Glomerular visceral epithelial cell (primary cell): ENCODE data around the gene ARHGEF28.

Experiments
- DNase-seq: peaks from one replicate; pipeline ENCODE4 v3.0.0-alpha.2; 2016; ENCODE audit errors: extremely low spot score

Gene ARHGEF28

DNA sequence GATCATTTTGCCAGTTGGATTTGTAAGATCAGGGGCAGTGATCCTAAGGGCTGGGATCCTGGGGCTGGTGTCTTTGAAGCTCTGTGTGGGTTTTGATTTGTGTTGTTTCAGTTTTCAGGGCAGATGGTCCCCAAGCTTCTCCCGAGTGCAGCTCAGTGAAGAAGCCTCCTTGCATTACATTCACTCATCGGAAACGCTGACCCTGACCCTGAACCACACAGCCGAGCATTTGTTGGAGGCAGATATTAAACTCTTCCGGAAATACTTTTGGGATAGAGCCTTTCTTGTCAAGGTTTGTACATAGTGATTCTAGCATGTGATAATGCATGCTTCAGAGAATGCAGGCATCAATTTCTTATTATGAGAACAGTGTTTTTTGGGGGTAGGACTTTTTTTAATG lies 150.4 kb downstream of the ARHGEF28 start:
- no peak for DNase-seq

DNA sequence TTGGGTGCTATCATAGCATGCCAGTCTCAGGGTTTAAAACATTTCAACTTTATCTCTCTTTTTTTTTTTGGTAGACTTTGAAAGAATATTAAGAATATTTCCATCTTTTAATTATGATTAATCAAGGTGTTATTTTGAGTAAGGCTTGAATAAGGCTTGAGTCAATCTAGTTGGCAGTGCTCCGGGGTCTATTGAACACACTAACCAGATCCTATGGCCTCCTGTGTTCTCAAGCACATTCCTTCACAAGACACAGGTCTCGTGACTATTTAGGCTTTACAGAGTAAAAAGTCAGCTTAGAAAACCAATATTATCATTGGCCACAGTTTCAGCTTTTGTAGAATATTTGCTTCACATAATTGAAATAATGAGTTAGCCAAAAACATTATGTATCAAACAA lies 151.2 kb downstream of the ARHGEF28 start:
- no peak for DNase-seq

DNA sequence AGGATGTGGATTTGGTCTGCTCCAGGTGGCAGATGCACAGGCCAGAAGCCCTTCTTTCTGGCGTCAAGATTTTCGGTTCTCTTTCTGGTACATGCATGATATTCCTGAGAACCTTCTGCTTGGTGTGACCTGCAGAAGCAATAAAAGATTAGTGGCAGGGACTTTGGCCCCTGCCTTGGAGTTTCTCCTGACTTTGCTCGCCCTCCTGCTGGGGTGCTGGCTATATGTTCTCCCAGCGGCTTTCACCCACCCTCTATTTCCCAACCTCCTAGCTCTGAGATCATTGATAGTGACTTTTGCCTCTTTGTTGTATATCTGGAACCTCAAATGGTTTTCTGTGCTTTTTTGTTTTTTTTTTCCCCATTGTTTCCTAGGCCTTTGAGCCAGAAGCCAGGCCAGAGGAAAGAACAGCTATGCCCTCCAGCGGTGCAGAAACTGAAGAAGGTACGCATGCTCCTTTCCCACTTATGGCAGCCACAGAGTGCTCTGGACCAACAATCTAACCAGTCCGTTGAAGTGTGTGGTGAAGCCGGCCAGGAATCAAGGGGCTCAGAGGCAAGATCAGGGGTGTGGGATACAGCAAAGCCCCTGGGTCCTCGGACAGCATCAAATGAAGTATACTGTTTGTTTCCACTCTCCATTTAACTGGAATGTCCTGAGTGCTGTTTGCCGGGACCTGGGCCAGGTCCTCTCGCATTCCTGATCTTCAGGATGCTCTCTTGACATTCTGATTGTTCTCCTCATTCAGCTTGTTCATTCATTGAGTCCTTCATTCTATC lies 154.5 kb downstream of the ARHGEF28 start:
- DNase-seq: no peak

DNA sequence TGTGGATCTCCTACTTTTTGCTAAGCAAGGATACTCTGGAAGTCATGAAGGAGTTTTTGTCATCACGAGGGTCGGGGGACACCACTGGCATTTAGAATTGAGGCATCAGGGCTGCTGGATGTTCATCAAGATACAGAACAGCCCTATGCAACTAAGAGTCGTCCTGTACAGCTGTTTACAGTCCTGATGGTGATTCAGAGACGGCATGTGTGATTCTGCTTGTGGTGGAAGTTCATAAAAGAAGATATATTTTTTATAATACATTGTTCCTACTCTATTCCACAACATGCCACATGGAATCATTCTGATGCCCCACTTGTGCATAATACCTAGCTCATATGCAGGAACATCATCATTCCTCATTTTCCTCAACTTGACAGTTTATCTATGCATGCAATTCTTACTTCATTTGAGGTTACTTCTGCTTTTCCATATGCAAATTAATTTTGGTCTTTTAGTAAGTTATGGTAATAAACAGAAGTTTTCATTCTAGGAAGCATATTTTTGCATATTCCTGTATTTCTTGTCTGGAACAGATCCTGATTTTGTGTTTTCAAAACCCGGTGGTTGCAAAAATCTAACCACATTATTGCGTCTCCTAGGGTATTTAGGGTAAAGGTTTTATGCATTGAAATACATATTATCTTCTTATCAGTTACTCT lies 155.2 kb downstream of the ARHGEF28 start:
- DNase-seq: no peak

DNA sequence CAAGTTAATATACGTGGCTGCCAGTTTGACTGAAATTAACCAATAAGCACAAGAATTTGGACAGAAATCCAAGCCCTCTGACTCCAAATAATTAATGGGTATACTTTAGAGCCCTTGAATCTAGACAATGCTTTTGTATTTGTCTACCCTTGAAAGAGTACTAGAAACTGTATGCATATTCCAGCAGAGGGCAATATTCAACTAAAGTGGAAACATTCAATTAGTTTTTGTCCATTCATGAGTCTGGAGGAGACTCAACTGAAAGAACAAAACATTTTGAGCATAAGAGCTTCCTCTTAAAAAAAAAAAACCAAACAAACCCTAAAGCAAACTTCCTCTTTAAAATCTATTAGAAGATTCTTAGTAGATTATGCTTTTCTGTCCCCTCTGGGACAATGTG lies 157.8 kb downstream of the ARHGEF28 start:
- DNase-seq: no peak

DNA sequence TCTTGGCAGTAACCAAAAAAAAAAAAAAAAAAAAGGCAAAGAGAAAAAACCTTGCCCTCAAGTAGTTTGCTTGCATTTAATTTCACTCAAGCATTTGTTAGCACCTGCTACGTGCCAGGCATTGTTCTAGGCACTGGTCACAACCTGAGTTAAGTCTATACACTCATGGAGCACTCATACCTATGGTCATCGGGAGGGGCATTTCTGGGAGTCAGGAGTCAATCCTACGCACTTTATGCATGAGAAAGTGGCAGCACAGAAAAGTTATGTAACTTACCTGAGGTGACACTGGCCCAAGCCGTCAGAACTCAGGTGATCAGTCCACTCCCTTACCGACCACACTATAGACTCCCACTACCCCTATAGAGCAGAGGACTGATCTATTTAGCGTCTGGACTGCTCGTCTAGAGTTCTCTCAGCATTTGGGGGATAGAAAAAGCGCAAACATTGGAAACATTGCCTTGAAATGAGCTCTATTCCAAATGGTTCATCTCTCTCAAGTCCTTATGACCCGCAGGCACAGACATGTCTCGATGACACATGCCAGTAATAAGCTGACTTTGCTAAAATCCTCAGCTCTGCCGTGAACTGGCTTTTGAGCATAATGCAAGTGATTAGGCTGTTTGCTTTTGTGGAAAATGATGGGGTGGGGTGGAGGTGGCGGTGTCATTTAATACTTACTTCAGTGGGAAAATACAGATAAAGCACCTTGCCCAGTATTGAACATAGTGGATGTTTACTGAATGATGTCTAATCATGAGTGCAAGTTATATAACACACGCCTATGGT lies 160.2 kb downstream of the ARHGEF28 start:
- no peak for DNase-seq

DNA sequence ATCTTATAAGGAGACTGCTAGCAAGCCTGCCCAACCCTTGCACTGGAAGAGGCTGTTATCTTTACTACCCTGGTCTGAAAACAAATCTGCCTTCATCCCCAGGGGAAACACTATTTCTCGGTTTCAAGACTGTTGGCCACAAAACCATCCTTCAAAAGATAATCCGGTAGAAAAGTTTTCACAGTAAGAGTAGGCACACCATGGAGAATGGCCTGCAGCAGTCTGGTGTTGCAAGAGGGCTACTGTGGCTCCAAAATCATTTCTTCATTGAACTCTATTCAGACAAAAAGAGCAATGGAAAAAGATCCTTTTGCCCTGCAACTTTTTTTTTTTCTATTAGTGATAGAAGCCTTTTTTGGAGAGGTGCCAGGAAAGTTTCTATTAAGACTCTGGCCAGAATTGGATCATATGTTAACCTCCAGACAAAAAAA lies 163.9 kb downstream of the ARHGEF28 start:
- DNase-seq: no peak

DNA sequence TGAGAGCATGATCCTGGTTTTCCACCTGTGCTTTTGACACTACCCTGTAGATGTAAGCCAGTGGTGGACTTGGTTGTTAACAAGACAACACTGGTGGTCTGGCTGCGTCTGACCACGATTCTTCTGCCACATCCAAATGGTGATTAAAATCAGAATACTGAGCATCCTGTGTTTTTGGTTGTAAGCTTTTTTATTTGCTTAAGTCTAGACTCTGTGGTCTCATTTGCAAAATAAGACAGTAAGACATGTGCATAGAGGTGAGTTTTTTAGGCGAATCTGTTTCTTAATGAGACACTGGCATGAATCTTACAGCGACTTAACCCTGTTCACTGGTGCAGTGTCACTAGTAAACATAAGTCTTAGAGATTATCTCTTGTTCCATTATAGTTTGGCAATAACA lies 165.4 kb downstream of the ARHGEF28 start:
- DNase-seq: no peak

DNA sequence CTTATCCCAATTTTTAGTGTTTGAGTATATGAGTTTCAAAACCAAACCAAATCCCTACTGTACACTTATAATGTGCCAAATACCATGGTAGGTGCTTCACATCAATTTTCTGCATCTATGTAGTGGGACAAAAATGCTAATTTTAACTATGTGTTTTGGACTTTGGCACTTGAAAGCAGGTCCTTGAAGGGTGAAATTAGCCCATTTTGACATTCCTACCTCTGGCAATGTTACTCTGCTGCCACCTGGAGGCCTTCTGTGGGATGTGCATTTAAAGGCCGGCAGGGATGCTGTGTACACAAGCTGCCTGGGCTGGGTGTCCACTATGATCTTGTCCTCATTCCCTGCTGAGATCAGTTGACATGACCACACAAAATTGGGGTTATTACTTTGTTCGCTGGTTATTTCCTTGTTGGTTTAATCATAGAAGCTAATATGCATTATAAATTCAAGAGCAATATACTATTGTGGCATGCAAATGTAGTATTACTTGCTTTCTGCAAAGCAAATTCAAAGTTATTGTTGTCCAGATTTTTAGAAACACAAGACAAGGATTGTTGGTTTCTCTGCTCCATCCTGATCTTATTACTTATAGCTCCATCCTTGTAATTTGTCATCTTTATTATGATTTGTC lies 166.8 kb downstream of the ARHGEF28 start:
- DNase-seq: peak; percentile 79

DNA sequence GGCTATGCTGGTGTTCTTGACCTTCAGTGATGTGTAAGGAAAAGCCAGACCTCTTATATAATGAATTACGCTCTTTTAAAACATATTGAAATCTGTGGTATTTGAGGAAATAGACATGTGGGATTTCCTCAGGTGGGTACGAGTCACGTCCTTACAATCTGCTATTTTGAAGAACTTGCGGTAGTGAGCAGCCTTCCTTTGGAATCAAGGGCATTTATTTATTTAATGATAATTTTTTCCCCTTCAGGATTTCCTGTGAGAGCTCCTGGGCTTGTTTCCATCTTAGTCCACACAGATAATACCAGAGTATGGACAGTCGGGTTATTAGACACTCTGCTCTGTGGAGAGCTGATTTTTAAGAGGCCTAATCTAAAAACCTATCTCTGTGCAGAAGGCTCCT lies 167.9 kb downstream of the ARHGEF28 start:
- DNase-seq: peak; percentile 56

DNA sequence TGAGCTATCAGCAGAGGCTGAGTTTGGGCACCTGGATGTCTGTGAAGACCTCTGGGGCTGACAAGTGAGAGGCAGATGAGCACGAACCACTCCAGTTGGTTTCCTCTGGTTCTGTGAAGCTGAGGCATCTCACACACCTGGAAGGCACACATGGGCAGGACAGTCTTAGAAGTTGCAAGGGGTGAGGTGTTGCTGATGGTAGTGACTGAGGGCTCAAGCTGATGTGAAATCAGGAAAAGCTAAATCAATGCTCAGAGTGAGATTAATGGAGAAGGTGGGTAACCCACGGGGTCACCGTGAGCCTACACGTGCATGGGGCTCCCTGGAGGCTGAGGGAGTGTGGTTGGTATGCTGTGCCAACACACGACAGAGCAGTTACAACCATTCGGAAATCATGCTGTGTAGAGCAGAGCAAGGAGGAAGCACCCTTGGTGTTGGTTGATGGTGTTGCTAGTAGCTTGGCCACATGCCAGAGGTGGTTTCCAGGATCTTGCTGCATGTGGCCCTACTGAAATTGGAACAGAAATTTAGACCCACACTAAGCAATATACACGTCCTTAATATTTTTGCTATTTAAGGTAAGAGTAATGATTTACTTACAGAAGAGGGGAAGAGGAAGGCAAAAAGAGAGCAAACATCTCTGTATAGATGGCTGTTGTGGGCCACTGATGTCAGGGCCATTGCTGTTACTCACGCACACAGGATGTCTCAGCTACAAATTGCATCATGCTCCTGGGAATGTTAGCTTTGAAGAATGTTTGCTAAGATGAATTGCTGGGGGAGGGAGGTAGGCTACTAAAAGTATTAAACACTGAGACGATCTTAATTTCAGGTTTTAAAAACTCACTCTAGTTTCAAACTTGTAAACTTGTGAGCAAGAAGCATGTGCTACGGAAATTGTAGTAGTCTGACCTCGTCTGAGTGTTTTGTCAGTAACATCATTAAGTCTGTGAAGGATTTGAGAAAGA lies 170.5 kb downstream of the ARHGEF28 start:
- DNase-seq: peak; percentile 93

DNA sequence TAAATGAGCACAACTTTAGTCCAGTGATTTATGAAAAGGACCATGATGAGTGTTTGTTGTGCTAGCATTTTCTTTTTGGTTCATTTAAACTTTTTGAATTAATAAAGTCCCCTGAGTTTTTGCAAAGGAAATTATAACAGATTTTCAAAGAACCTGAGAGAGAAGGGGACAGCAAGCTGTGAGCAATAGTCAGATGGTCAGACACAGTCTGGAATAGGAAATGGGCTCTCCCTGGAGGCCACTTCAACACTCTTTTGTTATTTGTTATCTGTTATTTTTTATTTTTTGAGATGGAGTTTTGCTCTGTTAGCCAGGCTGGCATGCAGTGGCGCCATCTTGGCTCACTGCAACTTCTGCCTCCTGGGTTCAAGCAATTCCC lies 171.1 kb downstream of the ARHGEF28 start:
- no peak for DNase-seq

DNA sequence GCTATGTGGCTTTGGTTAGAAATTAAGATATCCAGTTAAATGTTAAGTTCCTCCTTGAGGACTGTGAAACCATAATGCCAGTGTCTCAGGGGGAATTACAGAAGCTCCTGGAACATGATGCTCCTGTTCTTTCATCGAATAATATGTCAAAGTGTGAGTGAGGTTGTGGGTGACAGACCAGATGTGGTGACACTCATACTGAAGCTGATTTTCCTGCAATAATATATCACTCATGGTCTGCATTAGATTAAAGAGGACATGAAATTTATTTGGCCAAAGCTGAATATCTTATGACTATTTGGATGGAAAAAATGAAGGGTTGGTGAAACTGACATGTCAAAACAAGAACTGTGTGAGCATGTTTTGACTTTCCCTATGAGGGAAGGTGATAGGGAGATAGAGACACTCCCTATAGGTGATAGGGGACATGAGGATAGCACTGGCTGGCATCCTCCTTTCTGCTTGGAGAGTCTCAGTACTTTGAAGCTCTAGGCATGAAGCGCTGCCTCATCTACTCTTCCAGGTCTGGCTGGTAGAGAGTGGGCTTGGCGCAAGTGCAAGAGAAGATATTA lies 173.5 kb downstream of the ARHGEF28 start:
- no peak for DNase-seq

DNA sequence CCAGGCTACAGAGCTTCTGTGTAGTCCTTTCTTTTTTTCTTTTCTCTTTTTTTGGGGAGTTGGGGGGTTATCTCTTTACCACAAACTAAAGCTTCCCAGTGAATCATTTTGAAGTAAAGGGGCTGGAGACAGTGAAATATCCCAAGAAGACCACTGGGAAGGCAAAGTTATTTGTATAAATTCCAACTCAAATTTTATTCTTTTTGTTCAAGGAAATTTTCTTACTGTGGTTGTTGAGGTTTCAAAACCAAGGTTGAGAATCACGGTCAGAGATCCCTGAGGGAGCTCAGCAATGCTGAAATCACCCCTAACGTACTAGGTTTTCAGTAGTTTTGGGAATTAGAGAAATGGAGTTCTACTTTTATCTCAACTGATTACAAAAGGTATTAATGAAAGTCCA lies 175.7 kb downstream of the ARHGEF28 start:
- DNase-seq: no peak

DNA sequence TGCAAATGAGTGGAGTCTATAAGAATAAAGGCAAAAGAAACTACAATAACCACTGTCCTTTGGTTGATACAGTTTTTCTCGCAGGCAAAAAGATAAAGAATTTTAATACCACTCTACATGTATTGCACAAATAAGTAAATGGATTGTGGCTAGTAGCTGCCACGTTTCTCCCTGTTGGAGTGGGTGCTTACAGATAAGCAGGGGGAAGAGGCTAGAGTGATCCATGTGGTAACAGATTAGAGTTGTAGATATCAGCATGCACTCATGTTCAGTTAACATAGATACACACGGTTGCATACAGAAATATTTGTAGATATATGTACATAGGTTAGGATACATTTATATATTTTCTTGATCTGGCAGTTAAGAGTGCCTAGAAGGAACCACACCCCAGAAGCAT lies 179.5 kb downstream of the ARHGEF28 start:
- no peak for DNase-seq

DNA sequence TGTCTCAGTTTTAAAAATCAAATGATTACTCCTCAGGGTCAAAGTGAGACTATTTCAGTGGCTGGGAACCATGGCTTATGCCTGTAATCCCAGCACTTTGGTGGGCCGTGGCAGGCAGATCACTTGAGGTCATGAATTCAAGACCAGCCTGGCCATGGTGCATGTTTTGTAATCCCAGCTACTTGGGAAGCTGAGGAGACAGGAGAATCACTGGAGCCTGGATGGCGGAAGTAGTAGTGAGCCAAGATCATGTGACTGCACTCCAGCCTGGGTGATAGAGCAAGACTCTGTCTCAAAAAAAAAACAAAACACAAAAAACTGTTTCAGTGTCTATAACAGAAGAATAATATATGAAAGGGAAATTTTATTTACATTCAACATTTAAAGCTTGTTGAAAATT lies 182.9 kb downstream of the ARHGEF28 start:
- DNase-seq: no peak

DNA sequence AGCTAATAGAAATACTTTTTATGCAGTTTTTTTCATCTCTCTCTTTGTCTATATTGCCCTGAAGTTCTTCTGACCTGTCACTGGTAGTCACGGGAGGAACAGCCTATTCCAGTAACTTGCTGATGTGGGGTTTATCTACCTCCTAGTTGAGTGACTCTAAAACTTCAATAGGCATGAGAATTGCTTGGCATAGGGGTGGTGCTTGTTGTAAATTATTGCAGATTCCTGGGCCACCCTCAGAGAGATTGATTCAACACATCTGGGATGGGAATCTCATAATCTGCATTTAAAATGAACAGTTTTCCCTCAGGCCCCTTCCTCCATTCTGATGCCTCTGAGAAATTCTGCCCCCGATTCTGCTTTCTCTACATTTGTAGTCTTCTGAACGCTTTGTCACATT lies 184.4 kb downstream of the ARHGEF28 start:
- no peak for DNase-seq

DNA sequence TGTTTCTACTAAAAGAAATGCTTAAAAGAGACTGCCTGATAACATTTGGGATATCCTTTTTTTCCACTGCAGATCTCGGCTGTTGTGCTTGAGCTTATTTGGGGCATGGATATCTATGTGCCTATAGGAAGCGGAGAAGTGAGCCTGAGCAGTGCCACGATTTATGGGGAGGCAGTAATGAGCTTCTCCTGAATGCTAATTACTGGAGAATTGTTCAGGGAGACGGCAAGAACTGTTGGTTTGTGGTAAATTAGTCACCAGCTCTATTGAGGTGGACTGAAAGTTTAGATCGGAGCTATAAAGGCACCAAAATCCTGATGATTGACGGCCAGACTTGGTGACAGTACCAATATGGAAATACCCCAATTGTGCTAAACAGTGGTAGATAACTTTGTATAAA lies 186.5 kb downstream of the ARHGEF28 start:
- peak; percentile 47 for DNase-seq

DNA sequence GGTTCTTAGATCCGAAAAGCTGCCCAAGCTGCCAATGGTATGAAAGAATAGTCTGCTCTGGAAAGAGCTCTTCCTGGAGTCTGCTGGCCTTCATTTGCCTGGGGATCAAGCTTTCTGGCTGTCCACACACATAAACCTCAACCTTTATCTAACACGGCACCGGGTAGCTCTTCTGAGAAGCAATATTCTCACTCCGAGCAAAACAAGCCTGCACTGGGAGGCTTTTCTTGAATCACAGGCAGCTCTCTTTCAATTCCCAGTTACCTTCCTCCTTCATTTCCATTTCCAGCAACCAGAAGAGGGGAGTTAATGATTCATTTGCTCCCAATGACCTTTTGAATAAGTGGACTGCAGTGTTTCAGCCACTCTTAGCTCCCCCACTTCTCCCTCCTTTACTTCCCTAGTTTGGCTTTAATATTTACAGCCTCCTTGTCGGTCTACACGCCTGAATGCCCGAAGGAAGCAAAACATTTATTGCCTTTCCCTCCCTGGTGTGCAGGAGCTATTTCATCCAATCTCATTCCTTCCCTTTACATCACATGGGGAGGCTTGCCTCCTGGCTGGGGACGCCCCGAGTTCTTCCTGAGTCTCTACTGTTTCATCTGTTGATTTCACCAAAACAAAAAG lies 187.1 kb downstream of the ARHGEF28 start:
- DNase-seq: peak; percentile 95

DNA sequence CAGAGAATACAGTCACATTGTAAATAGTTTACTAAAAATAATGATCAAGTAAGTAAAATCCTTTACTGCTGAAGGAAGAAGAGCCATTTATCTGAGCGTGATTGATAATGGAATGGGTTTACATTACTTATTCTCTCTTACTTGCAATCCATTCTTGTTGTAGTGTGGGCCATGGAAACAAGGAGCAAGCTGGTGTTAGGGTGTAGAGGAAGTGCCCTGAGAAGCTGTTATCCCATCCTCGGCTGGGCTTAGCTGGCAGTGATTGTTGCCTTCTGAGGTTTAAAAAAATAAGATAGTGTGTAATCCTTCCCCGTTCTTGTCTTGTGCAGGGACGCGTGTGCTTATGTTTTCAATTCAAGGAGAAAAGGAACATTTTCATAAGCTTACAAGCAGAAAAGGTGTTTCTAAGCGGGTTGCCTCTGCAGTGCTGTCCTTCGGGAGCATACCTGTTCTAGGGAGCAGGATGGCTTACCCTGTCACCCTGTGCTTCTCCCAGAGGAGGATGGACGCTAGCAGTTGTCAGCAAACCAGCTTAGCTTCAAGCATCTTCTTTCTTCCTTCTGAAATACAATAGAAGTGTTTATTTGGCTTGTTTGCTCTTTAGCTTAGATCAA lies 188.3 kb downstream of the ARHGEF28 start:
- DNase-seq: no peak
